Fibroblast of lung (primary cell): ENCODE data around the gene SPO11. TPM values are rescaled to one million over a fixed set of nuclear protein-coding genes. Genes with fewer than 3 reads are reported as not detected.

Experiments
- DNase-seq, 2 donors: peaks; one replicate each; pipeline versions ENCODE4 v3.0.0 to v3.0.0-alpha.2; 2010; ENCODE audit warnings: low read depth in 2 of 2
- H2AFZ ChIP-seq: 2 replicates; pipeline ENCODE4 v1.5.1; 2012; ENCODE audit warnings: low read length, control low read depth, inconsistent platforms
- H3K27ac ChIP-seq: 2 replicates; pipeline ENCODE4 v1.5.1; 2011; ENCODE audit warnings: low read length, control low read depth; ENCODE audit not compliant: insufficient read depth
- H3K27me3 ChIP-seq: 2 replicates; pipeline ENCODE4 v1.5.1; 2011; ENCODE audit warnings: mild to moderate bottlenecking, low read length; ENCODE audit not compliant: control insufficient read depth, insufficient read depth
- H3K36me3 ChIP-seq: 2 replicates; pipeline ENCODE4 v1.5.1; 2011; ENCODE audit warnings: low read length; ENCODE audit not compliant: control insufficient read depth, insufficient read depth
- H3K4me1 ChIP-seq: 2 replicates; pipeline ENCODE4 v1.5.1; 2011; ENCODE audit warnings: low read length; ENCODE audit not compliant: control insufficient read depth, insufficient read depth; ENCODE audit errors: extremely low read depth
- H3K4me2 ChIP-seq: 2 replicates; pipeline ENCODE4 v1.5.1; 2011; ENCODE audit warnings: low read length, control low read depth; ENCODE audit not compliant: insufficient read depth; ENCODE audit errors: extremely low read depth
- H3K4me3 ChIP-seq, 4 experiments: fragments of 200-600 bp in 1 of 4; sonication (generic) in 1 of 4; replicated peaks in 1 of 4; 2 replicates each; pipeline ENCODE4 v1.5.1; 2011 to 2016; ENCODE audit warnings: low read length in 4 of 4, low read depth in 3 of 4, mild to moderate bottlenecking in 3 of 4, control low read depth in 2 of 4, inconsistent platforms in 1 of 4, mixed read lengths in 1 of 4; ENCODE audit not compliant: insufficient read depth in 1 of 4; ENCODE audit errors: control extremely low read depth in 1 of 4
- H3K79me2 ChIP-seq: 2 replicates; pipeline ENCODE4 v1.5.1; 2012; ENCODE audit warnings: mild to moderate bottlenecking, low read length, inconsistent platforms; ENCODE audit not compliant: control insufficient read depth, insufficient read depth
- H3K9ac ChIP-seq: 2 replicates; pipeline ENCODE4 v1.5.1; 2011; ENCODE audit warnings: mild to moderate bottlenecking, low read length, control low read depth; ENCODE audit not compliant: insufficient read depth
- H3K9me3 ChIP-seq: 2 replicates; pipeline ENCODE4 v1.5.1; 2012; ENCODE audit warnings: low read depth, low read length; ENCODE audit not compliant: control insufficient read depth, insufficient read depth
- H4K20me1 ChIP-seq: 2 replicates; pipeline ENCODE4 v1.5.1; 2011; ENCODE audit warnings: low read length; ENCODE audit not compliant: control insufficient read depth, insufficient read depth; ENCODE audit errors: extremely low read depth
- CTCF ChIP-seq, 2 donors: IDR thresholded peaks in 1 of 2; conservative IDR thresholded peaks in 1 of 2; 1 replicate in 1 of 2; 2 replicates in 1 of 2; pipeline ENCODE4 v1.5.1; 2011 to 2012; ENCODE audit warnings: low read length in 2 of 2, control low read depth in 1 of 2, inconsistent platforms in 1 of 2, low read depth in 1 of 2, mild to moderate bottlenecking in 1 of 2
- EZH2 ChIP-seq: IDR thresholded peaks from 2 replicates; pipeline ENCODE4 v1.5.1; 2012; ENCODE audit warnings: low read length, control low read depth, mild to moderate bottlenecking; ENCODE audit errors: missing control alignments
- polyA plus RNA-seq, 2 donors: library from polyadenylated mRNA; depleted of rRNA in 1 of 2; stranded (reverse) in 1 of 2; unstranded in 1 of 2; fragments of >200 nt; gene quantifications; 2 replicates each; pipeline ENCODE4 v1.2.1, GENCODE V29; 2011 to 2012; ENCODE audit warnings: missing spikeins in 1 of 2
- total RNA-seq: library from RNA; depleted of rRNA; stranded (reverse); fragments of >200 nt; gene quantifications from 2 replicates; pipeline ENCODE4 v1.2.1, GENCODE V29; 2014

SPO11 gene
- total and polyA plus RNA-seq, 2 donors (not counting 1 experiment from before 2014, with no cell fraction given) = not detected

DNA sequence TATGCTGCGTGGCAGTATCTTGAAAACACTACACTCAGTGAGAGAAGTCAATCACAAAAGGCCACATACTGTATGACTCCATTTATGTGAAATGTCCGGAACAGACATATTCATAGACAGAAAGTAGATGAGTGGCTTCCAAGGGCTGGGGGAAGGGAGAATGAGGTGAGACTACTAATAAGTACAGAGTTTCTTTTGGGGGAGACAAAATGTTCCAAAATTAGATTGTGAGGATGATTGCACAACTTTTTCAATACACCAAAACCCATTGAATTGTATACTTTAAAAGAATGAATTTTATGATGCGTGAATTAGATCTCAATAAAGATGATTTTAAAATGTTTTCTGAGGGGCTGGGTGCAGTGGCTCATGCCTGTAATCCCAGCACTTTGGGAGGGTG is 9.2 kb upstream of the SPO11 start:
- no peak for DNase-seq
- no peaks in the 10 kb centered on the region for H3K4me1 ChIP-seq
- no peak overlapping the region for H2AFZ ChIP-seq
- no peak overlapping the region for H3K4me3 ChIP-seq
- no peak overlapping the region for H3K4me2 ChIP-seq
- TF ChIP-seq EZH2 (no peak), CTCF (conservative IDR thresholded peaks at IDR 0.05 in 1 of 2, IDR thresholded peaks at IDR 0.05 in 1 of 2; ENCODE audit: low read depth in 1 of 2, low read length in 2 of 2) (no peak)
- H3K27me3 ChIP-seq = no peaks in the 10 kb centered on the region
- H3K9ac ChIP-seq = no peak overlapping the region
- H3K27ac ChIP-seq = no peak overlapping the region
- H3K79me2 ChIP-seq = no peaks in the 10 kb centered on the region
- H4K20me1 ChIP-seq = no peaks in the 10 kb centered on the region
- no peaks in the 10 kb centered on the region for H3K36me3 ChIP-seq
- no peaks in the 10 kb centered on the region for H3K9me3 ChIP-seq

DNA sequence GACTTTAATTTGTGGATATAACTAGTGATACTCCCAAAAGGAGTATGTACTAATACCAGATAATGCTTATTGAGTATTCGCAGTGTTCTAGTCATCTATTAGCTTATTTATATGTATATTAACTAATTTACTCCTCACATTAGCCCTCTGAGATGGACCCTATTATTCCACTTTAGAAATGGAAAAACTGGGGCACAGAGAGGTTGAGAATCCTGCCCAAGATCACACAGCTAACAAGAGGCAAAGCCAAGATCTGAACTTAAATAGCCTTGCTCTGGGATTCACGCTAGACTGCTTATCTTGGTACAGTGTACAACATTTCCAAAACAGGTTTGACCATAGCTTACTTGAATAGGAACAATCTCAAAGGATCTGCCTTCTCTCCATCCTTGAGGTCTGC is 8.5 kb upstream of the SPO11 start:
- no peaks in the 10 kb centered on the region for H3K36me3 ChIP-seq
- H3K79me2 ChIP-seq = no peaks in the 10 kb centered on the region
- H4K20me1 ChIP-seq = no peaks in the 10 kb centered on the region
- TF ChIP-seq EZH2 (no peak), CTCF (conservative IDR thresholded peaks at IDR 0.05 in 1 of 2, IDR thresholded peaks at IDR 0.05 in 1 of 2; ENCODE audit: low read depth in 1 of 2, low read length in 2 of 2) (no peak)
- no peak overlapping the region for H3K9ac ChIP-seq
- no peak overlapping the region for H3K4me2 ChIP-seq
- no peak overlapping the region for H3K27ac ChIP-seq
- no peak overlapping the region for H2AFZ ChIP-seq
- DNase-seq = no peak
- no peaks in the 10 kb centered on the region for H3K4me1 ChIP-seq
- no peaks in the 10 kb centered on the region for H3K27me3 ChIP-seq
- no peaks in the 10 kb centered on the region for H3K9me3 ChIP-seq
- H3K4me3 ChIP-seq = no peak overlapping the region

DNA sequence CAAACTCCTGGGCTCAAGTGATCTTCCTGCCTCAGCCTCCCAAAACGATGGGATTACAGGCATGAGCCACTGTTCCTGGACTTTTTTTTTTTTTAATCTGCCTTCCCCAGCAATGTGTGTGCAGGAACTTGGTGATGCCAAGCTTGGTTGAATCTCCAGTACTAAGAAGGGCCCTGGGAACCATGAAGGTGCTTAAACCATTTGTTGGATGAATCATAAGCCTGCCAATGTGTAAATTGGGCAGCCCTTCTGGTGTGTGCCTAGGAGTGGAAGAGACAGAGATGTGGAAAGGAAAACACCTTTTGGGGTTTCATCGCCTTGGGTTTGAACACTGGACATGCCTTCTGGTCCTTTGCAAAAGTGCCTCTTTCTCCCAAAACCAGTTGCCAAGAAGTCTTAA is 7.1 kb upstream of the SPO11 start:
- Histone ChIP-seq H2AFZ (no peak overlapping the region), H3K4me1 (no peaks in the 10 kb centered on the region), H3K27me3 (no peaks in the 10 kb centered on the region), H3K27ac (no peak overlapping the region), H3K9me3 (no peaks in the 10 kb centered on the region), H3K4me3 (no peak overlapping the region), H3K36me3 (no peaks in the 10 kb centered on the region), H3K9ac (no peak overlapping the region), H3K4me2 (no peak overlapping the region), H4K20me1 (no peaks in the 10 kb centered on the region), H3K79me2 (no peaks in the 10 kb centered on the region)
- no peak for DNase-seq
- TF ChIP-seq CTCF (conservative IDR thresholded peaks at IDR 0.05 in 1 of 2, IDR thresholded peaks at IDR 0.05 in 1 of 2; ENCODE audit: low read depth in 1 of 2, low read length in 2 of 2) (no peak), EZH2 (no peak)
